ENCODE data around the gene PLXNA4.

Gene PLXNA4

GRCh38 chr7:132518102-132518838, 58.0 kb downstream of the PLXNA4 start:
- Histone ChIP-seq H3K4me3 (ENCODE audit: low read depth, low read length) (no peak overlapping the region), H3K4me1 (ENCODE audit: control insufficient read depth, insufficient read depth, low read length, unreplicated experiment) (no peaks in the 10 kb centered on the region), H2AFZ (ENCODE audit: low read length, unreplicated experiment) (no peak overlapping the region), H3K27me3 (ENCODE audit: insufficient read depth, low read length) (no peaks in the 10 kb centered on the region), H3K27ac (ENCODE audit: low read depth, low read length) (no peak overlapping the region), H3K36me3 (ENCODE audit: insufficient read depth, low read length) (no peaks in the 10 kb centered on the region), H3K79me2 (ENCODE audit: control insufficient read depth, insufficient read depth, low read length, unreplicated experiment) (no peaks in the 10 kb centered on the region)

- Histone ChIP-seq H3K36me3 (ENCODE audit: insufficient read depth, low read length) (no peaks in the 10 kb centered on the region), H3K27ac (ENCODE audit: low read depth, low read length) (no peak overlapping the region), H3K27me3 (ENCODE audit: insufficient read depth, low read length) (no peaks in the 10 kb centered on the region), H3K79me2 (ENCODE audit: control insufficient read depth, insufficient read depth, low read length, unreplicated experiment) (no peaks in the 10 kb centered on the region), H2AFZ (ENCODE audit: low read length, unreplicated experiment) (no peak overlapping the region), H3K4me1 (ENCODE audit: control insufficient read depth, insufficient read depth, low read length, unreplicated experiment) (no peaks in the 10 kb centered on the region), H3K4me3 (ENCODE audit: low read depth, low read length) (no peak overlapping the region)
These were observed 60.0 kb downstream of the PLXNA4 start for GRCh38 chr7:132516042-132516840.

- Histone ChIP-seq H3K4me1 (ENCODE audit: control insufficient read depth, insufficient read depth, low read length, unreplicated experiment) (no peaks in the 10 kb centered on the region), H2AFZ (ENCODE audit: low read length, unreplicated experiment) (no peak overlapping the region), H3K36me3 (ENCODE audit: insufficient read depth, low read length) (no peaks in the 10 kb centered on the region), H3K27me3 (ENCODE audit: insufficient read depth, low read length) (no peaks in the 10 kb centered on the region), H3K79me2 (ENCODE audit: control insufficient read depth, insufficient read depth, low read length, unreplicated experiment) (no peaks in the 10 kb centered on the region), H3K27ac (ENCODE audit: low read depth, low read length) (no peak overlapping the region), H3K4me3 (ENCODE audit: low read depth, low read length) (no peak overlapping the region)
These were observed 61.1 kb downstream of the PLXNA4 start for GRCh38 chr7:132515181-132515580.

- Histone ChIP-seq H3K4me3 (ENCODE audit: low read depth, low read length) (no peak overlapping the region), H3K36me3 (ENCODE audit: insufficient read depth, low read length) (no peaks in the 10 kb centered on the region), H3K27ac (ENCODE audit: low read depth, low read length) (no peak overlapping the region), H3K4me1 (ENCODE audit: control insufficient read depth, insufficient read depth, low read length, unreplicated experiment) (no peaks in the 10 kb centered on the region), H3K27me3 (ENCODE audit: insufficient read depth, low read length) (no peaks in the 10 kb centered on the region), H3K79me2 (ENCODE audit: control insufficient read depth, insufficient read depth, low read length, unreplicated experiment) (no peaks in the 10 kb centered on the region), H2AFZ (ENCODE audit: low read length, unreplicated experiment) (no peak overlapping the region)
These were observed 61.8 kb downstream of the PLXNA4 start for GRCh38 chr7:132514430-132514829.

GRCh38 chr7:132511921-132512320, 64.3 kb downstream of the PLXNA4 start:
- Histone ChIP-seq H3K4me3 (ENCODE audit: low read depth, low read length) (no peak overlapping the region), H3K79me2 (ENCODE audit: control insufficient read depth, insufficient read depth, low read length, unreplicated experiment) (no peaks in the 10 kb centered on the region), H3K36me3 (ENCODE audit: insufficient read depth, low read length) (no peaks in the 10 kb centered on the region), H3K4me1 (ENCODE audit: control insufficient read depth, insufficient read depth, low read length, unreplicated experiment) (no peaks in the 10 kb centered on the region), H2AFZ (ENCODE audit: low read length, unreplicated experiment) (no peak overlapping the region), H3K27ac (ENCODE audit: low read depth, low read length) (no peak overlapping the region), H3K27me3 (ENCODE audit: insufficient read depth, low read length) (no peaks in the 10 kb centered on the region)

- no peaks in the 10 kb centered on the region for H3K27me3 ChIP-seq (ENCODE audit: insufficient read depth, low read length)
These were observed 64.9 kb downstream of the PLXNA4 start for GRCh38 chr7:132511387-132511786.

GRCh38 chr7:132509643-132510042, 66.6 kb downstream of the PLXNA4 start:
- H3K27me3 ChIP-seq (ENCODE audit: insufficient read depth, low read length), result no peaks in the 10 kb centered on the region
- no peaks in the 10 kb centered on the region for H3K36me3 ChIP-seq (ENCODE audit: insufficient read depth, low read length)
- H3K27ac ChIP-seq (ENCODE audit: low read depth, low read length), result no peak overlapping the region
- no peaks in the 10 kb centered on the region for H3K79me2 ChIP-seq (ENCODE audit: control insufficient read depth, insufficient read depth, low read length, unreplicated experiment)
- no peak overlapping the region for H2AFZ ChIP-seq (ENCODE audit: low read length, unreplicated experiment)
- no peaks in the 10 kb centered on the region for H3K4me1 ChIP-seq (ENCODE audit: control insufficient read depth, insufficient read depth, low read length, unreplicated experiment)
- H3K4me3 ChIP-seq (ENCODE audit: low read depth, low read length), result no peak overlapping the region

More at GRCh38 chr7:132511387-132511786, 64.9 kb downstream of the PLXNA4 start:
- Histone ChIP-seq H3K4me3 (ENCODE audit: low read depth, low read length) (no peak overlapping the region), H2AFZ (ENCODE audit: low read length, unreplicated experiment) (no peak overlapping the region), H3K27ac (ENCODE audit: low read depth, low read length) (no peak overlapping the region), H3K79me2 (ENCODE audit: control insufficient read depth, insufficient read depth, low read length, unreplicated experiment) (no peaks in the 10 kb centered on the region), H3K4me1 (ENCODE audit: control insufficient read depth, insufficient read depth, low read length, unreplicated experiment) (no peaks in the 10 kb centered on the region), H3K36me3 (ENCODE audit: insufficient read depth, low read length) (no peaks in the 10 kb centered on the region)

- no peaks in the 10 kb centered on the region for H3K27me3 ChIP-seq (ENCODE audit: insufficient read depth, low read length)
- H3K4me1 ChIP-seq (ENCODE audit: control insufficient read depth, insufficient read depth, low read length, unreplicated experiment), result no peaks in the 10 kb centered on the region
- no peak overlapping the region for H3K27ac ChIP-seq (ENCODE audit: low read depth, low read length)
- no peaks in the 10 kb centered on the region for H3K36me3 ChIP-seq (ENCODE audit: insufficient read depth, low read length)
- no peaks in the 10 kb centered on the region for H3K79me2 ChIP-seq (ENCODE audit: control insufficient read depth, insufficient read depth, low read length, unreplicated experiment)
- no peak overlapping the region for H3K4me3 ChIP-seq (ENCODE audit: low read depth, low read length)
- H2AFZ ChIP-seq (ENCODE audit: low read length, unreplicated experiment), result no peak overlapping the region
These were observed 67.4 kb downstream of the PLXNA4 start for GRCh38 chr7:132508724-132509353.

GRCh38 chr7:132504852-132505251, 71.4 kb downstream of the PLXNA4 start:
- Histone ChIP-seq H3K36me3 (ENCODE audit: insufficient read depth, low read length) (no peaks in the 10 kb centered on the region), H2AFZ (ENCODE audit: low read length, unreplicated experiment) (no peak overlapping the region), H3K27me3 (ENCODE audit: insufficient read depth, low read length) (no peaks in the 10 kb centered on the region), H3K27ac (ENCODE audit: low read depth, low read length) (no peak overlapping the region), H3K4me3 (ENCODE audit: low read depth, low read length) (no peak overlapping the region), H3K79me2 (ENCODE audit: control insufficient read depth, insufficient read depth, low read length, unreplicated experiment) (no peaks in the 10 kb centered on the region), H3K4me1 (ENCODE audit: control insufficient read depth, insufficient read depth, low read length, unreplicated experiment) (no peaks in the 10 kb centered on the region)

GRCh38 chr7:132504071-132504470, 72.2 kb downstream of the PLXNA4 start:
- Histone ChIP-seq H3K36me3 (ENCODE audit: insufficient read depth, low read length) (no peaks in the 10 kb centered on the region), H3K79me2 (ENCODE audit: control insufficient read depth, insufficient read depth, low read length, unreplicated experiment) (no peaks in the 10 kb centered on the region)

More at GRCh38 chr7:132504071-132504470, 72.2 kb downstream of the PLXNA4 start:
- no peak overlapping the region for H3K27ac ChIP-seq (ENCODE audit: low read depth, low read length)
- H3K27me3 ChIP-seq (ENCODE audit: insufficient read depth, low read length), result no peaks in the 10 kb centered on the region
- H3K4me1 ChIP-seq (ENCODE audit: control insufficient read depth, insufficient read depth, low read length, unreplicated experiment), result no peaks in the 10 kb centered on the region
- H3K4me3 ChIP-seq (ENCODE audit: low read depth, low read length), result no peak overlapping the region
- H2AFZ ChIP-seq (ENCODE audit: low read length, unreplicated experiment), result no peak overlapping the region
